RWPE2 (cell line): ENCODE measurements around the gene HRH2.

ENCODE experiments used
- ATAC-seq: fragments of 200-7000 bp; cut with Tn5 transposase; 3 replicates; pipeline ENCODE4 v1.9.1; 2021; ENCODE audit warnings: low read depth
- DNase-seq: peaks from one replicate; pipeline ENCODE4 v3.0.0-alpha.2; 2020; ENCODE audit warnings: low spot score
- H3K27ac ChIP-seq: fragments of 450-650 bp; 2 replicates; pipeline ENCODE4 v1.5.1; 2017; ENCODE audit warnings: mild to moderate bottlenecking; ENCODE audit not compliant: poor library complexity, severe bottlenecking
- H3K27me3 ChIP-seq: fragments of 250-450 bp; sonication (Bioruptor Pico); 2 replicates; pipeline ENCODE4 v1.5.1; 2021; ENCODE audit warnings: mild to moderate bottlenecking, moderate library complexity; ENCODE audit not compliant: insufficient read depth, poor library complexity, severe bottlenecking
- H3K36me3 ChIP-seq: fragments of 250-450 bp; sonication (Bioruptor Pico); 2 replicates; pipeline ENCODE4 v1.5.1; 2020; ENCODE audit warnings: low read depth, mild to moderate bottlenecking, moderate library complexity
- H3K4me1 ChIP-seq: fragments of 250-450 bp; sonication (Bioruptor Pico); 2 replicates; pipeline ENCODE4 v1.5.1; 2021; ENCODE audit warnings: mild to moderate bottlenecking, moderate library complexity; ENCODE audit not compliant: insufficient read depth, poor library complexity, severe bottlenecking
- H3K4me3 ChIP-seq: fragments of 250-450 bp; sonication (Bioruptor Pico); 2 replicates; pipeline ENCODE4 v1.5.1; 2021; ENCODE audit warnings: mild to moderate bottlenecking, moderate library complexity; ENCODE audit not compliant: severe bottlenecking
- H3K9me3 ChIP-seq: fragments of 250-450 bp; sonication (Bioruptor Pico); 2 replicates; pipeline ENCODE4 v1.5.1; 2021; ENCODE audit warnings: mild to moderate bottlenecking, moderate library complexity; ENCODE audit not compliant: severe bottlenecking
- TF ChIP-seq, protein P1 (sequence below): fragments of 450-650 bp; IDR thresholded peaks from one replicate; pipeline ENCODE4 v1.5.1; 2017; ENCODE audit warnings: mild to moderate bottlenecking, moderate library complexity; ENCODE audit not compliant: poor library complexity, severe bottlenecking

The HRH2 gene

DNA sequence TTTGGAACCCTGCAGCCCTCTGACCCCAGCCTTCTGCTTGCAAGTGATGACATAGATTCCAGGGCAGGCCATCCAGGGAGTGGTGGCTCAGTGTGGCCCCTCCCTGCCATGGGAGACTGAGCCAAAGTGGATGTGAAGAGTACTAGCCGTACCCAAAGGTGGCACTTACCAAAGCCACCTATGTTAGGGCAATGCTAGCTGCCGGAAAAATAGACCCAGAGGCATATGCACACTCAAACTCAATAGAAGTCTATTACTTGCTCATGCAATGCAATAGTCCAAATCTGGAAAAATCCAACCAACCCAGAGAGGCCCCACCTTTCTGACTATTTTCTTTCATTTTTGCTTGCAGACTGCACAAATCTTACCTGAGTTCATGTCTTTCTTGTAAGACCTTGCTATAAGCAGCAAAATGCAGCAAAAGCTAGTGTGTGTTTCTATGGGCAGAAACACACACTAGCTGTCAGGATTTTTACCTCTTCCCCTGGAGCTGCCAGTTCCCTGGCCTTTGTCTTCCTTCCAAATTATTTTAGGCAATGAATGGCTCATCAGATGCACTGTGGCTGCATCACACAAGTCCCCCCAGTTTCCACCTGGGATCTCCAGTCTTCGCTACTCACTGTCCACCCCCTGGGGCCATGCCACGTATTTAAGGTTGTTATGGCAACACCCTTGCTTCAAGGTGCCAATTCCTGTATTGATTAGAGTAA lies 74.0 kb downstream of the HRH2 start:
- H3K27ac ChIP-seq, result no peak overlapping the region
- peaks cover 2% of the 10 kb centered on the region for H3K9me3 ChIP-seq
- no peaks in the 10 kb centered on the region for H3K4me1 ChIP-seq
- H3K27me3 ChIP-seq, result no peaks in the 10 kb centered on the region
- no peak for ATAC-seq
- H3K4me3 ChIP-seq, result no peak overlapping the region
- H3K36me3 ChIP-seq, result no peaks in the 10 kb centered on the region
- TF ChIP-seq, protein P1, sequence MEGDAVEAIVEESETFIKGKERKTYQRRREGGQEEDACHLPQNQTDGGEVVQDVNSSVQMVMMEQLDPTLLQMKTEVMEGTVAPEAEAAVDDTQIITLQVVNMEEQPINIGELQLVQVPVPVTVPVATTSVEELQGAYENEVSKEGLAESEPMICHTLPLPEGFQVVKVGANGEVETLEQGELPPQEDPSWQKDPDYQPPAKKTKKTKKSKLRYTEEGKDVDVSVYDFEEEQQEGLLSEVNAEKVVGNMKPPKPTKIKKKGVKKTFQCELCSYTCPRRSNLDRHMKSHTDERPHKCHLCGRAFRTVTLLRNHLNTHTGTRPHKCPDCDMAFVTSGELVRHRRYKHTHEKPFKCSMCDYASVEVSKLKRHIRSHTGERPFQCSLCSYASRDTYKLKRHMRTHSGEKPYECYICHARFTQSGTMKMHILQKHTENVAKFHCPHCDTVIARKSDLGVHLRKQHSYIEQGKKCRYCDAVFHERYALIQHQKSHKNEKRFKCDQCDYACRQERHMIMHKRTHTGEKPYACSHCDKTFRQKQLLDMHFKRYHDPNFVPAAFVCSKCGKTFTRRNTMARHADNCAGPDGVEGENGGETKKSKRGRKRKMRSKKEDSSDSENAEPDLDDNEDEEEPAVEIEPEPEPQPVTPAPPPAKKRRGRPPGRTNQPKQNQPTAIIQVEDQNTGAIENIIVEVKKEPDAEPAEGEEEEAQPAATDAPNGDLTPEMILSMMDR, result no peak
- DNase-seq, result no peak

DNA sequence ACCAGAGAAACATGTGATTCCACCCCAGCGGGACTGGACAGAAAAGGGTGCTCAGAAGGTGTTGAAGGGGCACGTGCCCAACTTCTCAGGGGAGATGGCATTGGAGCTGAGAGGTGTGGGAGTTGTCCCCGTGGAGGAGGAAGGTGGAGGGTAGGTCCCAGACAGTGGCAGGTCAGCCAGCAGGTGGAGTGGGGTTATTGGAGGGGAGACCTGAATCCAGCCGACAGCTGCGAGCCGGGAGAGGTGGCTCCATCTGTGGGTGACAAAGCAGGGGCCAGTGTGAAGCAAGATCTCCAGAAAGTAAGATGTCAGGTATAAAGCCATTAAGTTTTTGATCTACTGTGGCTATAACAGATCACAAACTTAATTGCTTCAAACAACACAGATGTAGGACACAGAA lies 75.1 kb downstream of the HRH2 start:
- Histone ChIP-seq H3K36me3 (no peaks in the 10 kb centered on the region), H3K27ac (no peak overlapping the region), H3K4me1 (no peaks in the 10 kb centered on the region), H3K4me3 (no peak overlapping the region), H3K27me3 (peaks cover 7% of the 10 kb centered on the region), H3K9me3 (peaks cover 2% of the 10 kb centered on the region)
- TF ChIP-seq, protein P1, result no peak
- no peak for ATAC-seq
- DNase-seq, result peak; percentile 42

DNA sequence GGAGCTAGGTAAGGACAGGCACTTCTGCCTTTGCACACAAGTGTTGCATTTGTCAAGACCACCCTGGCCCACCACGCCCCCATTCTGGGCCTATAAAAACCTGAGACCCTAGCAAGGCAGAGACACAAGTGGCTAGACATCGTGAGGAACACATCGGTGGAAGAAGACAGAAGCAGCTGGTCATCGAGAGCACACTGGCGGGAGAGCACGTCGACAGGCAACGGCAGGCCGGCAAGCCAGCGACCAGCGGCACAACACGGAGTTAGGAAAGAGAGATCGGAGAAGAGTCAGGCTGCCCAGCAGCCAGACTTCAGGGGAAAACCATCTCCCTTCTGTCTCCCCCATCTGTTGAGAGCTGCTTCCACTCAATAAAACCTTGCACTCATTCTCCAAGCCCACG lies 76.1 kb downstream of the HRH2 start:
- Histone ChIP-seq H3K27me3 (peaks cover 10% of the 10 kb centered on the region), H3K4me1 (no peaks in the 10 kb centered on the region), H3K9me3 (peaks cover 2% of the 10 kb centered on the region), H3K27ac (no peak overlapping the region), H3K36me3 (no peaks in the 10 kb centered on the region), H3K4me3 (no peak overlapping the region)
- ATAC-seq (no peak), DNase-seq (peak; percentile 52)
- TF ChIP-seq, protein P1, result no peak

DNA sequence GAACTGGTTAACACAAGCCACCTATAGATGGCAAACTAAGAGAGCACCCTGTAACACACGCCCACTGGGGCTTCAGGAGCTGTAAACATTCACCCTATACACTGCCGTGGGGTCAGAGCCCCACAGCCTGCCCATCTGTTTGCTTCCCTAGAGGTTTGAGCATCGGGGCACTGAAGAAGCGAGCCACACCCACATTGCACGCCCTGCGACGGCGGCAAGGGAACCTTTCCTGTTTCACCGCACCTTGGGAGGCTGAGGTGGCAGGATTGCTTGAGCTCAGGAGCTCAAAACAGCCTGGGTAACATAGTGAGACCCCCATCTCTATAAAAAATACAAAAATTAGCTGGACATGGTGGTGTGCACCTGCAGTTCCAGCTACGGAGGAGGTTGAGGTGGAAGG lies 76.6 kb downstream of the HRH2 start:
- H3K4me3 ChIP-seq, result no peak overlapping the region
- TF ChIP-seq, protein P1, result no peak
- H3K36me3 ChIP-seq, result no peaks in the 10 kb centered on the region
- H3K9me3 ChIP-seq, result peaks cover 2% of the 10 kb centered on the region
- peaks cover 15% of the 10 kb centered on the region for H3K27me3 ChIP-seq
- DNase-seq (peak; percentile 41), ATAC-seq (no peak)
- H3K4me1 ChIP-seq, result no peaks in the 10 kb centered on the region
- H3K27ac ChIP-seq, result no peak overlapping the region

DNA sequence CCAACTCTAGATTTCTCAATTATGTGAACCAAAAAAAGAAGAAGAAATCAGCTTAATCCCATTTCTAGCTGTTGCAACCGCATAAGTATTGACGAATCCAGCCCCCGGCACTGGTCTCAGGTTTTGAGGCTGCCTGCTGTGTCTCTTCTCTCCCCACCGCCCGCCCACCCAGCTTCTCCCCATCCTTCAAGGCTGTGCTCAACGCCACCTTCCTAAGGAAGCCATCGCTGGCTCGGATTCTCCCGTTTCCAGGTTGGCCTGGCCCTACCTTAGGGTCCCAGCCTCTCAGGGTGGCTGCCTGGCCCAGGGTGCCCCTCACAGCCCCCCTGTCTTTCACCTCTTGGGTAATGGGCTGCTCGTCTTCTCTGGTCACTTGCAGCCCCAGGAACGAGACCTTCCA lies 77.8 kb downstream of the HRH2 start:
- Histone ChIP-seq H3K36me3 (no peaks in the 10 kb centered on the region), H3K9me3 (peaks cover 2% of the 10 kb centered on the region), H3K4me1 (no peaks in the 10 kb centered on the region), H3K4me3 (no peak overlapping the region), H3K27me3 (peaks cover 23% of the 10 kb centered on the region), H3K27ac (no peak overlapping the region)
- no peak for ATAC-seq
- no peak for DNase-seq
- TF ChIP-seq, protein P1, result no peak
